Mammary epithelial cell (primary cell): ENCODE data around the gene ZBTB33.

Experiments used
- EZH2 ChIP-seq: IDR thresholded peaks from 2 replicates; pipeline ENCODE4 v1.6.1; 2012; ENCODE audit warnings: low read length, inconsistent platforms, borderline replicate concordance
- TF ChIP-seq, protein P1 (sequence below), 2 donors: IDR thresholded peaks in 1 of 2; conservative IDR thresholded peaks in 1 of 2; 2 replicates each; pipeline ENCODE4 v1.5.1; 2011 to 2012; ENCODE audit warnings: inconsistent platforms in 2 of 2, low read length in 2 of 2, mild to moderate bottlenecking in 2 of 2, control low read depth in 1 of 2, low read depth in 1 of 2; ENCODE audit not compliant: insufficient read depth in 1 of 2; ENCODE audit errors: extremely low read depth in 1 of 2

GRCh38 chrX:120291211-120291610 lies 40.6 kb downstream of the ZBTB33 start:
- TF ChIP-seq, protein P1, sequence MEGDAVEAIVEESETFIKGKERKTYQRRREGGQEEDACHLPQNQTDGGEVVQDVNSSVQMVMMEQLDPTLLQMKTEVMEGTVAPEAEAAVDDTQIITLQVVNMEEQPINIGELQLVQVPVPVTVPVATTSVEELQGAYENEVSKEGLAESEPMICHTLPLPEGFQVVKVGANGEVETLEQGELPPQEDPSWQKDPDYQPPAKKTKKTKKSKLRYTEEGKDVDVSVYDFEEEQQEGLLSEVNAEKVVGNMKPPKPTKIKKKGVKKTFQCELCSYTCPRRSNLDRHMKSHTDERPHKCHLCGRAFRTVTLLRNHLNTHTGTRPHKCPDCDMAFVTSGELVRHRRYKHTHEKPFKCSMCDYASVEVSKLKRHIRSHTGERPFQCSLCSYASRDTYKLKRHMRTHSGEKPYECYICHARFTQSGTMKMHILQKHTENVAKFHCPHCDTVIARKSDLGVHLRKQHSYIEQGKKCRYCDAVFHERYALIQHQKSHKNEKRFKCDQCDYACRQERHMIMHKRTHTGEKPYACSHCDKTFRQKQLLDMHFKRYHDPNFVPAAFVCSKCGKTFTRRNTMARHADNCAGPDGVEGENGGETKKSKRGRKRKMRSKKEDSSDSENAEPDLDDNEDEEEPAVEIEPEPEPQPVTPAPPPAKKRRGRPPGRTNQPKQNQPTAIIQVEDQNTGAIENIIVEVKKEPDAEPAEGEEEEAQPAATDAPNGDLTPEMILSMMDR (conservative IDR thresholded peaks at IDR 0.05 in 1 of 2, IDR thresholded peaks at IDR 0.05 in 1 of 2; ENCODE audit: extremely low read depth in 1 of 2, insufficient read depth in 1 of 2, low read depth in 1 of 2, low read length in 2 of 2) = no peak
- TF ChIP-seq EZH2 = no peak
